Activated B cell treated with CpG ODN at 0.5 μM for 24 hours (primary cell): Measurements from ENCODE around the gene RCOR1. TPM values are rescaled to one million over a fixed set of nuclear protein-coding genes. Genes with fewer than 3 reads are reported as not detected.

Experiments
- ATAC-seq: fragments of 200-7000 bp; cut with Tn5 transposase; one replicate; pipeline ENCODE4 v1.10.0; 2021; ENCODE audit warnings: low read depth, mild to moderate bottlenecking, moderate library complexity
- CTCF ChIA-PET: fragments of 350-600 bp; sonication (Branson Sonifier 250); formaldehyde crosslinking; loops from one replicate; lab custom pipeline; 2021; ENCODE audit warnings: antibody characterized with exemption; lab: Charles Lee
- POLR2A ChIA-PET: fragments of 350-600 bp; sonication (Branson Sonifier 250); formaldehyde crosslinking; loops from one replicate; lab custom pipeline; 2021; ENCODE audit warnings: antibody characterized with exemption; lab: Charles Lee
- DNase-seq: peaks from one replicate; pipeline ENCODE4 v3.0.0; 2022
- H3K27ac Mint-ChIP-seq: one replicate; pipeline ENCODE4 v1.8.0; 2020; ENCODE audit warnings: mixed read lengths
- H3K27me3 Mint-ChIP-seq: one replicate; pipeline ENCODE4 v1.8.0; 2021; ENCODE audit warnings: mixed read lengths
- H3K36me3 Mint-ChIP-seq: one replicate; pipeline ENCODE4 v1.8.0; 2021; ENCODE audit warnings: low read depth, mixed read lengths
- H3K4me1 Mint-ChIP-seq: one replicate; pipeline ENCODE4 v1.8.0; 2021; ENCODE audit warnings: mixed read lengths
- H3K4me3 Mint-ChIP-seq: one replicate; pipeline ENCODE4 v1.8.0; 2020; ENCODE audit warnings: mild to moderate bottlenecking, mixed read lengths
- H3K9me3 Mint-ChIP-seq: one replicate; pipeline ENCODE4 v1.8.0; 2020; ENCODE audit warnings: mixed read lengths
- CTCF ChIP-seq: fragments of 200-600 bp; IDR thresholded peaks from one replicate; pipeline ENCODE4 v1.8.0; 2022; ENCODE audit warnings: antibody characterized with exemption, mild to moderate bottlenecking
- intact Hi-C: fragments of 100-400 bp; cut with micrococcal nuclease; formaldehyde crosslinking; loops from one replicate; pipeline ENCODE4 v1.15.1; 2024
- total RNA-seq: library from RNA; stranded (reverse); gene quantifications from 2 replicates; pipeline ENCODE4 v1.2.3, GENCODE V29; 2022

The RCOR1 gene
- total RNA-seq, 1 donor from 2014 or later = 23.0 TPM

- ChIA-PET CTCF (interaction anchor here (0.6 kb wide), 1 partner anchor 23 kb away, joined by 4 read pairs; no protein-coding TSS in a partner anchor), POLR2A (no interaction called here)
- H3K4me3 Mint-ChIP-seq = no peak overlapping the region
- no peak overlapping the region for H3K27ac Mint-ChIP-seq
- no peak for TF ChIP-seq CTCF
- intact Hi-C loops = no loop called here
- ATAC-seq = no peak
- peaks cover 2% of the 10 kb centered on the region for H3K4me1 Mint-ChIP-seq
- DNase-seq = no peak
- H3K27me3 Mint-ChIP-seq = peaks cover 3% of the 10 kb centered on the region
- no peaks in the 10 kb centered on the region for H3K36me3 Mint-ChIP-seq
- H3K9me3 Mint-ChIP-seq = no peaks in the 10 kb centered on the region
Measured at GRCh38 chr14:102584871-102585869, 7.3 kb upstream of the RCOR1 start.

- Mint-ChIP-seq H3K4me3 (no peak overlapping the region), H3K27ac (no peak overlapping the region), H3K4me1 (peaks cover 8% of the 10 kb centered on the region), H3K36me3 (no peaks in the 10 kb centered on the region), H3K9me3 (no peaks in the 10 kb centered on the region), H3K27me3 (peaks cover 2% of the 10 kb centered on the region)
- ChIA-PET POLR2A (no interaction called here), CTCF (no interaction called here)
- ATAC-seq (no peak), DNase-seq (no peak)
- intact Hi-C loops = no loop called here
- no peak for TF ChIP-seq CTCF
Measured at GRCh38 chr14:102586420-102587104, 5.9 kb upstream of the RCOR1 start.

DNA sequence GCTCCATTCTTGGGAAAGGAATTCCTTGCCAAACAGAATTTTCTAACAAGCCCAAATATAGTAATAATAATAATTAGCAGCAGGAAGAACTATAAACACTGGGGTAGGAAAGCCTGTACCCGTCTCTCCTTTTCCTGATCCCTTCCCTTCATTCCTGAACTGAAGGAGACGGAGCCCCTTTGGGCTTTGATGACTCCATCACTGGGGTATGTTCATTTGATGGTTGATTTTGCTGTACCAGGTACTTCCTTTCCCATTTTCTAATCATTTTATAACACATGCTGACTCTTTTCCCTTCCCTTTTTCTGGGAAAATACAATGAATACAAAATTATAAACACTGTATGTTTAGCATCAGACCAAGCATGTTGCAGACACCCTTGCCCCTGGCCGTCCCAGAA is 3.6 kb upstream of the RCOR1 start:
- no peak for TF ChIP-seq CTCF
- no peak for DNase-seq
- ChIA-PET POLR2A (interaction anchor here (0.6 kb wide), 1 partner anchor 24 kb away, joined by 4 read pairs; no protein-coding TSS in a partner anchor), CTCF (no interaction called here)
- Mint-ChIP-seq H3K9me3 (no peaks in the 10 kb centered on the region), H3K27ac (no peak overlapping the region), H3K4me3 (no peak overlapping the region), H3K36me3 (no peaks in the 10 kb centered on the region), H3K27me3 (no peaks in the 10 kb centered on the region), H3K4me1 (peaks cover 11% of the 10 kb centered on the region)
- intact Hi-C loops = no loop called here
- ATAC-seq = no peak

DNA sequence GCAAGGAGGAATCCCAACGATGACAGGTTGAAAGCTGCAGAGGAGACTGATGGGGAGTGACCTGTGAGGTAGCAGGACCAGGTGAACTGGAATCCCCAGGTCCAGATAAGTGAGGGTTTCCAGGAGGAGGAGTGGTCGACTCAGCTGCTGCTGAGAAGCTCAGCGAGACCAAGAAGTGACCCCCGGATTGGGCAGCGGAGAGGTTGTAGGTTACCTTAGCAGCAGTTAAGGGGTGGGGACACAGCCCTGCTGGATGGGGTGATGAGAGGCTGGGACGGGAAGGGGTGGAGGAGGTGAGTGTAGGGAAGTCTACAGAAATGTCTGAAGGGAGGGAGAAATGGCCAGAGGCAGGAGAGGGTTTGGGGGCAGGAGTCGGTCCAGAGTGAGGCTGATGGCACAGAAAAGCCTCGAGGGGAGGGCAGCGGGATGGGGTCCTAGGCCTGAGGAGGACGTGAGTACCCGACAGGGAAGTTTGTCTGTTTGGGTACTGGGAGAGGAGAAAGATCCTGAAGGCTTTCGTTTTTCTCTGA is 2.6 kb upstream of the RCOR1 start:
- Mint-ChIP-seq H3K9me3 (no peaks in the 10 kb centered on the region), H3K36me3 (peaks cover 2% of the 10 kb centered on the region), H3K27me3 (no peaks in the 10 kb centered on the region), H3K4me1 (peaks cover 21% of the 10 kb centered on the region), H3K4me3 (peak overlapping the region; percentile 79), H3K27ac (peak overlapping the region; percentile 9)
- ATAC-seq (no peak), DNase-seq (no peak)
- POLR2A ChIA-PET = interaction anchor here (0.6 kb wide), 1 partner anchor 25 kb away, joined by 5 read pairs; no protein-coding TSS in a partner anchor
- intact Hi-C loops = loop anchor here (5.0 to 10.0 kb wide), 4 partner anchors 37 to 327 kb away; no protein-coding TSS in a partner anchor
- CTCF ChIA-PET = no interaction called here
- no peak for TF ChIP-seq CTCF
